GM23248 (cell line): ENCODE results near the gene FBXL4.

Source experiments
- EZH2 ChIP-seq: fragments of 200-600 bp; sonication (generic); IDR thresholded peaks from 2 replicates; pipeline ENCODE4 v1.6.1; 2018; ENCODE audit warnings: antibody characterized with exemption, mild to moderate bottlenecking; ENCODE audit not compliant: insufficient read depth, poor library complexity, severe bottlenecking
- EZH2phosphoT487 ChIP-seq: fragments of 200-600 bp; sonication (generic); IDR thresholded peaks from 2 replicates; pipeline ENCODE4 v1.6.1; 2018; ENCODE audit warnings: antibody characterized with exemption, moderate library complexity, mild to moderate bottlenecking, low read depth; ENCODE audit not compliant: insufficient read depth

DNA sequence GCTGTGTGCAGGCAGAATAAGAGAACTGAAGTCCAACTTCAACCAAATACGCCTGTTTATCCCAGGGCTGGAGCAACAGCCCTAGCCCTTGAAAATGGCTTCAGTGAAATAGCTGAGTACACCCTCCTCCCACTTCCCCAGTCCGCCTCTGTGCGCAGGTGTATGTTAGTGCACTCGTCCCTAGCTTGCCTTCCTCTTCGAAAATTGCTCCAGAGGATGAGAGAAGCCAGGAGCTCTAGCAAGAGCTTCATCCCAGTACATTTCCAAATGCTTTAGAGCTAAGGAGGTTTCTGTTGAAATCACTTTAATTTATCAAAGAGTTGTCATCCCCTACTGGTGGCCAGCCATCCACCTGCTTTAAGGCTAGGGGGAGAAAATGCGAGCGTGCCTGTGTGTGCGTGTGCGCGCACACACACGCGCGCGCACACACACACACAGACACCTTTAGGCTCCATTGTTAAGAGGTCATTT is 118.8 kb downstream of the FBXL4 start:
- TF ChIP-seq EZH2 (peak; percentile 78), EZH2phosphoT487 (no peak)
